K562 (cell line): Measurements from ENCODE around the gene SIGLEC11. TPM values are rescaled to one million over a fixed set of nuclear protein-coding genes. Genes with fewer than 3 reads are reported as not detected.

Experiments used
- DPF2 ChIP-seq: fragments of 450-650 bp; IDR thresholded peaks from 2 replicates; pipeline ENCODE4 v1.6.1; 2016
- HNRNPH1 ChIP-seq: fragments of 200-400 bp; formaldehyde crosslinking; optimal IDR thresholded peaks from 2 replicates; pipeline ENCODE3; 2017; ENCODE audit warnings: low read depth, mild to moderate bottlenecking, low read length, moderate library complexity
- NFRKB ChIP-seq: fragments of 450-650 bp; IDR thresholded peaks from 2 replicates; pipeline ENCODE4 v1.6.1; 2016; ENCODE audit warnings: low read depth
- POLR2G ChIP-seq: fragments of 200-400 bp; formaldehyde crosslinking; IDR thresholded peaks from 2 replicates; pipeline ENCODE4 v1.6.1; 2017; ENCODE audit warnings: low read depth, mild to moderate bottlenecking, antibody characterized with exemption, low read length, moderate library complexity
- POU5F1 ChIP-seq: fragments of 150-350 bp; IDR thresholded peaks from 2 replicates; pipeline ENCODE4 v1.6.1; 2014; ENCODE audit warnings: borderline replicate concordance, low read length, low read depth, mild to moderate bottlenecking; ENCODE audit not compliant: partially characterized antibody
- TBP ChIP-seq: optimal IDR thresholded peaks from 2 replicates; pipeline ENCODE3; 2011; ENCODE audit warnings: low read depth, low read length, improper control_type of control experiment
- TCF7L2 ChIP-seq: fragments of 150-350 bp; IDR thresholded peaks from 2 replicates; pipeline ENCODE4 v1.6.1; 2016; ENCODE audit warnings: low read depth, mild to moderate bottlenecking, low read length, moderate library complexity
- THRAP3 ChIP-seq: fragments of 450-650 bp; IDR thresholded peaks from 2 replicates; pipeline ENCODE4 v1.6.1; 2016; ENCODE audit warnings: mild to moderate bottlenecking, inconsistent platforms, borderline replicate concordance
- TRIM24 ChIP-seq, 2 experiments: fragments of 450-650 bp; IDR thresholded peaks; 2 replicates each; pipeline ENCODE4 v1.6.1; 2016
- ZBTB7A ChIP-seq: IDR thresholded peaks from 2 replicates; pipeline ENCODE4 v1.6.1; 2011; ENCODE audit warnings: low read depth, mild to moderate bottlenecking, low read length, moderate library complexity, borderline replicate concordance; ENCODE audit not compliant: control insufficient read depth
- ZNF766 ChIP-seq: fragments of 200-800 bp; sonication (Bioruptor generic); conservative IDR thresholded peaks from 2 replicates; pipeline ENCODE4 v1.6.1; 2016; ENCODE audit warnings: missing genetic modification characterization, missing compliant biosample characterization
- polyA plus RNA-seq, 8 experiments: library from polyadenylated mRNA; depleted of rRNA in 4 of 8; stranded (reverse) in 5 of 8; unstranded in 3 of 8; fragments of >200 nt; fragmentation: Nextera tagmentation in 2 of 8; fragmentation: Illumina TruSeq in 1 of 8; extraction: Ambion mirVana in 2 of 8; extraction: Trizol in 1 of 8; gene quantifications; 2 replicates each; pipeline versions ENCODE4 v1.2.1 to v1.2.3, GENCODE V29; 2011 to 2014; ENCODE audit warnings: inconsistent platforms in 1 of 8, missing spikeins in 1 of 8
- total RNA-seq, 7 experiments: library from RNA; depleted of rRNA in 6 of 7; stranded (reverse); fragments of >200 nt in 6 of 7; fragmentation: Illumina TruSeq in 2 of 7; extraction: Trizol in 2 of 7; gene quantifications; 2 replicates each; pipeline versions ENCODE4 v1.2.1 to v1.2.3, GENCODE V29; 2011 to 2021; ENCODE audit warnings: low replicate concordance in 1 of 7
- TF ChIP-seq, protein P1 (sequence below): fragments of 250-450 bp; sonication (Bioruptor Pico); IDR thresholded peaks from 2 replicates; pipeline ENCODE4 v1.5.0; 2021; ENCODE audit warnings: mild to moderate bottlenecking, borderline replicate concordance
- TF ChIP-seq, protein P2 (sequence below): fragments of 450-650 bp; IDR thresholded peaks from 2 replicates; pipeline ENCODE4 v1.6.1; 2016; ENCODE audit warnings: mild to moderate bottlenecking
- TF ChIP-seq, protein P3 (sequence below): sonication (generic); formaldehyde crosslinking; IDR thresholded peaks from 2 replicates; pipeline ENCODE4 v1.8.1; 2023; ENCODE audit warnings: mild to moderate bottlenecking, missing genetic modification reagents
- TF ChIP-seq, protein P4 (sequence below): sonication (generic); formaldehyde crosslinking; IDR thresholded peaks from 2 replicates; pipeline ENCODE4 v1.5.0; 2020; ENCODE audit warnings: missing genetic modification reagents
- TF ChIP-seq, protein P5 (sequence below): sonication (generic); formaldehyde crosslinking; IDR thresholded peaks from 2 replicates; pipeline ENCODE4 v1.8.1; 2023; ENCODE audit warnings: mild to moderate bottlenecking, missing genetic modification reagents
- TF ChIP-seq, protein P6 (sequence below): sonication (generic); formaldehyde crosslinking; IDR thresholded peaks from 2 replicates; pipeline ENCODE4 v1.8.1; 2022; ENCODE audit warnings: missing genetic modification reagents

SIGLEC11 gene
- total and polyA plus RNA-seq, 9 of the 15 experiments (the other 6 are each of a cell fraction or from before 2014, with no cell fraction given) = not detected

DNA sequence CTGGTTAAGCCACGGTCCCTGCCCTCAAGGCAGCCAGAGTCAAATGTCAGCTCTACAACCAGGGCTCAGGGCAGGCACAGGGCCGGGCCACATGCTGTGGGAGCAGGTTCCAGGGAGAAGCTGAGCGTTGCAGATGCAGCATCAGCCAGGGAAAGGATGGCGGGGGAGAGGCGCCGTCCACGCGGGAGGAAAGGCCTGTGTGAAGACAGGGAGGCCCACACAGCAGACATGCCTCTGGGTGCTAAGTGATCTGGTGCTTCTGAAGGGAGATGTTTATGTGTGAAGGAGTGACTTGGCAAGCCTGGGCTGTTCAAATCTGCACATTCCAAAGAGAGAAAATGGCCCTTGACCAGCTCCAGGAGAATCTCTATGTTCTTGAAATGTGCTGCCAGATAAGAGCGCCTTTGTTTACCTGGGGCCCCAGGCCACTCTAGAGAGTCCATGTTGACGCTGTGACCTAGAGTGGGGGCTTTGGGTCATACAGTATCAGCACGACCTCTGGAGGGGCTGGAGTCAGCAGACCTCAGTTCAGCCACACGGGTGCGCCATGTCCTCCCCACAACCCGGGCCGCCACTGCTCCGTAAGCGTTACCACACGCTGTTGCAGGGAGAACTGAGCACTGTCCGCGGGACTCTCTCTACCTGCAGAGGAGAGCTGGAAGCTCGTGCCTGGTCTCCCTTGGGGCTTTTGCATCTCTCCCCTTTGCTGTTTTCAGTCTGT is 47.8 kb downstream of the SIGLEC11 start (continued):
- TF ChIP-seq, protein P1, sequence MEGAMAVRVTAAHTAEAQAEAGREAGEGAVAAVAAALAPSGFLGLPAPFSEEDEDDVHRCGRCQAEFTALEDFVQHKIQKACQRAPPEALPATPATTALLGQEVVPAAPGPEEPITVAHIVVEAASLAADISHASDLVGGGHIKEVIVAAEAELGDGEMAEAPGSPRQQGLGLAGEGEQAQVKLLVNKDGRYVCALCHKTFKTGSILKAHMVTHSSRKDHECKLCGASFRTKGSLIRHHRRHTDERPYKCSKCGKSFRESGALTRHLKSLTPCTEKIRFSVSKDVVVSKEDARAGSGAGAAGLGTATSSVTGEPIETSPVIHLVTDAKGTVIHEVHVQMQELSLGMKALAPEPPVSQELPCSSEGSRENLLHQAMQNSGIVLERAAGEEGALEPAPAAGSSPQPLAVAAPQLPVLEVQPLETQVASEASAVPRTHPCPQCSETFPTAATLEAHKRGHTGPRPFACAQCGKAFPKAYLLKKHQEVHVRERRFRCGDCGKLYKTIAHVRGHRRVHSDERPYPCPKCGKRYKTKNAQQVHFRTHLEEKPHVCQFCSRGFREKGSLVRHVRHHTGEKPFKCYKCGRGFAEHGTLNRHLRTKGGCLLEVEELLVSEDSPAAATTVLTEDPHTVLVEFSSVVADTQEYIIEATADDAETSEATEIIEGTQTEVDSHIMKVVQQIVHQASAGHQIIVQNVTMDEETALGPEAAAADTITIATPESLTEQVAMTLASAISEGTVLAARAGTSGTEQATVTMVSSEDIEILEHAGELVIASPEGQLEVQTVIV (CRISPR knock-in tag) = no peak
- no peak for TF ChIP-seq HNRNPH1
- TF ChIP-seq ZBTB7A = peak; percentile 66; the same call in 1 of the 2 replicates
- TF ChIP-seq, protein P2, sequence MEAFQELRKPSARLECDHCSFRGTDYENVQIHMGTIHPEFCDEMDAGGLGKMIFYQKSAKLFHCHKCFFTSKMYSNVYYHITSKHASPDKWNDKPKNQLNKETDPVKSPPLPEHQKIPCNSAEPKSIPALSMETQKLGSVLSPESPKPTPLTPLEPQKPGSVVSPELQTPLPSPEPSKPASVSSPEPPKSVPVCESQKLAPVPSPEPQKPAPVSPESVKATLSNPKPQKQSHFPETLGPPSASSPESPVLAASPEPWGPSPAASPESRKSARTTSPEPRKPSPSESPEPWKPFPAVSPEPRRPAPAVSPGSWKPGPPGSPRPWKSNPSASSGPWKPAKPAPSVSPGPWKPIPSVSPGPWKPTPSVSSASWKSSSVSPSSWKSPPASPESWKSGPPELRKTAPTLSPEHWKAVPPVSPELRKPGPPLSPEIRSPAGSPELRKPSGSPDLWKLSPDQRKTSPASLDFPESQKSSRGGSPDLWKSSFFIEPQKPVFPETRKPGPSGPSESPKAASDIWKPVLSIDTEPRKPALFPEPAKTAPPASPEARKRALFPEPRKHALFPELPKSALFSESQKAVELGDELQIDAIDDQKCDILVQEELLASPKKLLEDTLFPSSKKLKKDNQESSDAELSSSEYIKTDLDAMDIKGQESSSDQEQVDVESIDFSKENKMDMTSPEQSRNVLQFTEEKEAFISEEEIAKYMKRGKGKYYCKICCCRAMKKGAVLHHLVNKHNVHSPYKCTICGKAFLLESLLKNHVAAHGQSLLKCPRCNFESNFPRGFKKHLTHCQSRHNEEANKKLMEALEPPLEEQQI = no peak
- TF ChIP-seq TCF7L2 = no peak
- TF ChIP-seq TBP = no peak
- no peak for TF ChIP-seq ZNF766 (CRISPR knock-in tag)
- TF ChIP-seq NFRKB = no peak
- TF ChIP-seq, protein P3, sequence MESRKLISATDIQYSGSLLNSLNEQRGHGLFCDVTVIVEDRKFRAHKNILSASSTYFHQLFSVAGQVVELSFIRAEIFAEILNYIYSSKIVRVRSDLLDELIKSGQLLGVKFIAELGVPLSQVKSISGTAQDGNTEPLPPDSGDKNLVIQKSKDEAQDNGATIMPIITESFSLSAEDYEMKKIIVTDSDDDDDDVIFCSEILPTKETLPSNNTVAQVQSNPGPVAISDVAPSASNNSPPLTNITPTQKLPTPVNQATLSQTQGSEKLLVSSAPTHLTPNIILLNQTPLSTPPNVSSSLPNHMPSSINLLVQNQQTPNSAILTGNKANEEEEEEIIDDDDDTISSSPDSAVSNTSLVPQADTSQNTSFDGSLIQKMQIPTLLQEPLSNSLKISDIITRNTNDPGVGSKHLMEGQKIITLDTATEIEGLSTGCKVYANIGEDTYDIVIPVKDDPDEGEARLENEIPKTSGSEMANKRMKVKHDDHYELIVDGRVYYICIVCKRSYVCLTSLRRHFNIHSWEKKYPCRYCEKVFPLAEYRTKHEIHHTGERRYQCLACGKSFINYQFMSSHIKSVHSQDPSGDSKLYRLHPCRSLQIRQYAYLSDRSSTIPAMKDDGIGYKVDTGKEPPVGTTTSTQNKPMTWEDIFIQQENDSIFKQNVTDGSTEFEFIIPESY (CRISPR knock-in tag) = peak; percentile 99
- TF ChIP-seq, protein P4, sequence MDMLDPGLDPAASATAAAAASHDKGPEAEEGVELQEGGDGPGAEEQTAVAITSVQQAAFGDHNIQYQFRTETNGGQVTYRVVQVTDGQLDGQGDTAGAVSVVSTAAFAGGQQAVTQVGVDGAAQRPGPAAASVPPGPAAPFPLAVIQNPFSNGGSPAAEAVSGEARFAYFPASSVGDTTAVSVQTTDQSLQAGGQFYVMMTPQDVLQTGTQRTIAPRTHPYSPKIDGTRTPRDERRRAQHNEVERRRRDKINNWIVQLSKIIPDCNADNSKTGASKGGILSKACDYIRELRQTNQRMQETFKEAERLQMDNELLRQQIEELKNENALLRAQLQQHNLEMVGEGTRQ (CRISPR knock-in tag) = no peak
- TF ChIP-seq TRIM24 (IDR thresholded peaks at IDR 0.05) = no peak
- TF ChIP-seq POLR2G = peak; percentile 39
- TF ChIP-seq POU5F1 = no peak
- no peak for TF ChIP-seq DPF2
- TF ChIP-seq, protein P5, sequence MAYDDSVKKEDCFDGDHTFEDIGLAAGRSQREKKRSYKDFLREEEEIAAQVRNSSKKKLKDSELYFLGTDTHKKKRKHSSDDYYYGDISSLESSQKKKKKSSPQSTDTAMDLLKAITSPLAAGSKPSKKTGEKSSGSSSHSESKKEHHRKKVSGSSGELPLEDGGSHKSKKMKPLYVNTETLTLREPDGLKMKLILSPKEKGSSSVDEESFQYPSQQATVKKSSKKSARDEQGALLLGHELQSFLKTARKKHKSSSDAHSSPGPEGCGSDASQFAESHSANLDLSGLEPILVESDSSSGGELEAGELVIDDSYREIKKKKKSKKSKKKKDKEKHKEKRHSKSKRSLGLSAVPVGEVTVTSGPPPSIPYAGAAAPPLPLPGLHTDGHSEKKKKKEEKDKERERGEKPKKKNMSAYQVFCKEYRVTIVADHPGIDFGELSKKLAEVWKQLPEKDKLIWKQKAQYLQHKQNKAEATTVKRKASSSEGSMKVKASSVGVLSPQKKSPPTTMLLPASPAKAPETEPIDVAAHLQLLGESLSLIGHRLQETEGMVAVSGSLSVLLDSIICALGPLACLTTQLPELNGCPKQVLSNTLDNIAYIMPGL (CRISPR knock-in tag) = no peak
- no peak for TF ChIP-seq THRAP3
- TF ChIP-seq, protein P6, sequence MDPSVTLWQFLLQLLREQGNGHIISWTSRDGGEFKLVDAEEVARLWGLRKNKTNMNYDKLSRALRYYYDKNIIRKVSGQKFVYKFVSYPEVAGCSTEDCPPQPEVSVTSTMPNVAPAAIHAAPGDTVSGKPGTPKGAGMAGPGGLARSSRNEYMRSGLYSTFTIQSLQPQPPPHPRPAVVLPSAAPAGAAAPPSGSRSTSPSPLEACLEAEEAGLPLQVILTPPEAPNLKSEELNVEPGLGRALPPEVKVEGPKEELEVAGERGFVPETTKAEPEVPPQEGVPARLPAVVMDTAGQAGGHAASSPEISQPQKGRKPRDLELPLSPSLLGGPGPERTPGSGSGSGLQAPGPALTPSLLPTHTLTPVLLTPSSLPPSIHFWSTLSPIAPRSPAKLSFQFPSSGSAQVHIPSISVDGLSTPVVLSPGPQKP (CRISPR knock-in tag) = no peak
